HepG2 (cell line): ENCODE measurements around the gene VAMP2. TPM values are rescaled to one million over a fixed set of nuclear protein-coding genes. Genes with fewer than 3 reads are reported as not detected.
A peak's percentile ranks its signal among the peaks of the same experiment; 100 is the strongest.

Experiments used
- ADNP ChIP-seq: sonication (generic); formaldehyde crosslinking; IDR thresholded peaks from 2 replicates; pipeline ENCODE4 v1.4.0; 2020; ENCODE audit warnings: missing genetic modification reagents
- BCLAF1 ChIP-seq: fragments of 450-650 bp; IDR thresholded peaks from 2 replicates; pipeline ENCODE4 v1.6.1; 2017; ENCODE audit warnings: mild to moderate bottlenecking
- CAMTA2 ChIP-seq: sonication (generic); formaldehyde crosslinking; IDR thresholded peaks from 2 replicates; pipeline ENCODE4 v1.4.0; 2020; ENCODE audit warnings: mild to moderate bottlenecking, missing genetic modification reagents, borderline replicate concordance
- CREM ChIP-seq, 2 experiments: sonication (generic) in 1 of 2; formaldehyde crosslinking in 1 of 2; IDR thresholded peaks; 2 replicates each; pipeline versions ENCODE4 v1.4.0 to v1.6.1; 2016 to 2020; ENCODE audit warnings: antibody characterized with exemption in 1 of 2, mild to moderate bottlenecking in 1 of 2, missing genetic modification reagents in 1 of 2
- EP300 ChIP-seq, 3 experiments: sonication (generic) in 1 of 3; formaldehyde crosslinking in 1 of 3; IDR thresholded peaks; 2 replicates each; pipeline versions ENCODE4 v1.5.1 to v1.6.1; 2011 to 2020; ENCODE audit warnings: low read depth in 2 of 3, low read length in 2 of 3, borderline replicate concordance in 1 of 3, improper control_type of control experiment in 1 of 3, mild to moderate bottlenecking in 1 of 3, missing genetic modification reagents in 1 of 3, moderate library complexity in 1 of 3
- ERF ChIP-seq: IDR thresholded peaks from 2 replicates; pipeline ENCODE4 v1.6.1; 2018; ENCODE audit warnings: missing biosample characterization, missing genetic modification reagents
- ETV5 ChIP-seq: IDR thresholded peaks from 2 replicates; pipeline ENCODE4 v1.6.1; 2018; ENCODE audit warnings: missing biosample characterization, missing genetic modification reagents, inconsistent platforms, borderline replicate concordance
- GATA4 ChIP-seq: sonication (generic); IDR thresholded peaks from 2 replicates; pipeline ENCODE4 v1.6.1; 2016; ENCODE audit warnings: antibody characterized with exemption, low read depth, borderline replicate concordance
- HNRNPL ChIP-seq: fragments of 200-400 bp; formaldehyde crosslinking; IDR thresholded peaks from 2 replicates; pipeline ENCODE4 v1.6.1; 2017; ENCODE audit warnings: mild to moderate bottlenecking, low read depth, low read length
- KMT2B ChIP-seq: IDR thresholded peaks from 2 replicates; pipeline ENCODE4 v1.6.1; 2016; ENCODE audit warnings: missing genetic modification reagents, missing compliant biosample characterization
- PCBP1 ChIP-seq: fragments of 200-400 bp; formaldehyde crosslinking; IDR thresholded peaks from 2 replicates; pipeline ENCODE4 v1.6.1; 2017; ENCODE audit warnings: mild to moderate bottlenecking, low read depth, low read length, borderline replicate concordance
- RELA ChIP-seq: sonication (generic); formaldehyde crosslinking; IDR thresholded peaks from 2 replicates; pipeline ENCODE4 v1.4.0; 2020; ENCODE audit warnings: missing genetic modification reagents
- RFX1 ChIP-seq: fragments of 450-650 bp; IDR thresholded peaks from 2 replicates; pipeline ENCODE4 v1.6.1; 2017
- SETDB1 ChIP-seq: sonication (generic); formaldehyde crosslinking; IDR thresholded peaks from 2 replicates; pipeline ENCODE4 v1.5.1; 2020; ENCODE audit warnings: missing genetic modification reagents, mild to moderate bottlenecking, borderline replicate concordance
- TMF1 ChIP-seq: sonication (generic); formaldehyde crosslinking; IDR thresholded peaks from 2 replicates; pipeline ENCODE4 v1.8.1; 2022; ENCODE audit warnings: low read depth, missing genetic modification reagents
- TRAFD1 ChIP-seq: sonication (generic); formaldehyde crosslinking; IDR thresholded peaks from 2 replicates; pipeline ENCODE4 v1.5.1; 2020; ENCODE audit warnings: missing genetic modification reagents, mild to moderate bottlenecking, borderline replicate concordance
- ZFP91 ChIP-seq: sonication (generic); formaldehyde crosslinking; IDR thresholded peaks from 2 replicates; pipeline ENCODE4 v1.9.0; 2022; ENCODE audit warnings: missing genetic modification reagents, mild to moderate bottlenecking, borderline replicate concordance
- ZNF335 ChIP-seq: sonication (generic); formaldehyde crosslinking; IDR thresholded peaks from 2 replicates; pipeline ENCODE4 v1.4.0; 2020; ENCODE audit warnings: missing genetic modification reagents
- ZNF501 ChIP-seq: sonication (generic); formaldehyde crosslinking; IDR thresholded peaks from 2 replicates; pipeline ENCODE4 v1.5.1; 2020; ENCODE audit warnings: mild to moderate bottlenecking, moderate library complexity, missing genetic modification reagents
- ZNF605 ChIP-seq: sonication (generic); formaldehyde crosslinking; IDR thresholded peaks from 2 replicates; pipeline ENCODE4 v1.8.0; 2022; ENCODE audit warnings: mild to moderate bottlenecking, missing genetic modification reagents
- ZNF788 ChIP-seq: sonication (generic); formaldehyde crosslinking; IDR thresholded peaks from 2 replicates; pipeline ENCODE4 v1.5.0; 2020; ENCODE audit warnings: mild to moderate bottlenecking, missing genetic modification reagents, borderline replicate concordance
- polyA plus RNA-seq, 8 experiments: library from polyadenylated mRNA; depleted of rRNA in 3 of 8; stranded (reverse) in 7 of 8; unstranded in 1 of 8; fragments of >200 nt; fragmentation: Illumina TruSeq in 4 of 8; extraction: Trizol in 4 of 8; gene quantifications; 2 replicates each; pipeline versions ENCODE4 v1.2.1 to v1.2.3, GENCODE V29; 2011 to 2016; ENCODE audit warnings: low read depth in 4 of 8, missing spikeins in 1 of 8, mixed read lengths in 1 of 8; ENCODE audit not compliant: insufficient read depth in 1 of 8
- total RNA-seq, 5 experiments: library from RNA; depleted of rRNA; stranded (reverse); fragments of >200 nt; fragmentation: Illumina TruSeq; extraction: Trizol; gene quantifications; 2 replicates each; pipeline ENCODE4 v1.2.3, GENCODE V29; 2016; ENCODE audit warnings: low read depth in 1 of 5

Gene VAMP2
- total and polyA plus RNA-seq, 2 of the 13 experiments (the other 11 are each of a cell fraction or from before 2014, with no cell fraction given): 3.9 to 17.2 TPM

GRCh38 chr17:8153957-8154607 is 8.7 kb downstream of the VAMP2 start (continued):
- TF ChIP-seq ZNF788: peak; percentile 50; the same call in 1 of the 2 replicates
- TF ChIP-seq RELA: no peak
- TF ChIP-seq CREM (IDR thresholded peaks at IDR 0.05): peak; percentile 88
- no peak for TF ChIP-seq CREM (CRISPR knock-in tag; IDR thresholded peaks at IDR 0.05)
- no peak for TF ChIP-seq CAMTA2 (CRISPR knock-in tag)
- TF ChIP-seq KMT2B: peak; percentile 30; the same call in 1 of the 2 replicates
- TF ChIP-seq PCBP1: 0 out of 2 replicates have a peak, but pooled peaks have one; percentile 50
- TF ChIP-seq ZNF335 (CRISPR knock-in tag): no peak
- TF ChIP-seq BCLAF1: no peak
- peak; percentile 75; the same call in 1 of the 2 replicates for TF ChIP-seq ETV5 (CRISPR knock-in tag)
- 0 out of 2 replicates have a peak, but pooled peaks have one; percentile 7 for TF ChIP-seq ADNP (CRISPR knock-in tag)
- TF ChIP-seq ZNF501: peak; percentile 45
- no peak for TF ChIP-seq GATA4
- peak; percentile 59; the same call in 1 of the 2 replicates for TF ChIP-seq ZFP91
- peak; percentile 44; the same call in 1 of the 2 replicates for TF ChIP-seq ERF (CRISPR knock-in tag)
- no peak for TF ChIP-seq ZNF605 (CRISPR knock-in tag)
- TF ChIP-seq HNRNPL: no peak
- no peak; the same call in 1 of the 2 replicates for TF ChIP-seq RFX1
- no peak for TF ChIP-seq SETDB1 (CRISPR knock-in tag)
- no peak for TF ChIP-seq TMF1 (CRISPR knock-in tag)
- 0 out of 2 replicates have a peak, but pooled peaks have one; percentile 24 for TF ChIP-seq TRAFD1
- TF ChIP-seq EP300 (IDR thresholded peaks at IDR 0.05; ENCODE audit: low read depth in 2 of 2, low read length in 2 of 2): no peak
- TF ChIP-seq EP300 (CRISPR knock-in tag; IDR thresholded peaks at IDR 0.05; ENCODE audit: borderline replicate concordance): no peak
